Large intestine (tissue), 3 donors: ENCODE measurements around the gene S100A4. TPM values are rescaled to one million over a fixed set of nuclear protein-coding genes. Genes with fewer than 3 reads are reported as not detected.
A peak's percentile ranks its signal among the peaks of the same experiment; 100 is the strongest.

Experiments used
- DNase-seq, 2 donors: peaks; one replicate each; pipeline versions ENCODE4 v3.0.0 to v3.0.0-alpha.2; 2013
- H3K27ac ChIP-seq: one replicate; pipeline ENCODE4 v1.5.1; 2013; ENCODE audit warnings: low read length
- H3K27me3 ChIP-seq: 2 replicates; pipeline ENCODE4 v1.6.1; 2013; ENCODE audit warnings: low read length; ENCODE audit not compliant: control insufficient read depth, insufficient read depth
- H3K36me3 ChIP-seq: 2 replicates; pipeline ENCODE4 v1.6.1; 2013; ENCODE audit warnings: low read length; ENCODE audit not compliant: control insufficient read depth, insufficient read depth
- H3K4me1 ChIP-seq: one replicate; pipeline ENCODE4 v1.6.1; 2013; ENCODE audit warnings: low read length; ENCODE audit not compliant: control insufficient read depth, insufficient read depth
- H3K4me3 ChIP-seq: one replicate; pipeline ENCODE4 v1.5.1; 2013; ENCODE audit warnings: low read length
- H3K9me3 ChIP-seq: one replicate; pipeline ENCODE4 v1.6.1; 2013; ENCODE audit warnings: mild to moderate bottlenecking, low read depth, low read length, moderate library complexity; ENCODE audit not compliant: control insufficient read depth
- WGBS: methylation state at CpG from one replicate; pipeline ENCODE4 v1.1.5; 2013; ENCODE audit warnings: low lambda C conversion rate; ENCODE audit not compliant: insufficient coverage; 5-methylcytosine and 5-hydroxymethylcytosine counted together
- polyA plus RNA-seq: library from polyadenylated mRNA; unstranded; fragments of 120-200 nt; gene quantifications from one replicate; pipeline ENCODE4 v1.2.1, GENCODE V29; 2013

Gene S100A4
- polyA plus RNA-seq, 1 donor: 18.0 TPM

GRCh38 chr1:153540394-153541361, 4.9 kb downstream of the S100A4 start, which contains the start of gene S100A5:
Gene S100A5 (minus strand): TSS chr1:153540934. CDS start chr1:153540191, 743 bp downstream.
- H3K9me3 ChIP-seq: no peaks in the 10 kb centered on the region
- no peaks in the 10 kb centered on the region for H3K36me3 ChIP-seq
- H3K27me3 ChIP-seq: no peaks in the 10 kb centered on the region
- peaks cover 32% of the 10 kb centered on the region for H3K4me1 ChIP-seq
- WGBS: no CpG with 5 or more reads among the region's 11 CpGs
- H3K4me3 ChIP-seq: no peak within 1 kb of the TSS
- no peak for DNase-seq
- H3K27ac ChIP-seq: no peak within 1 kb of the TSS

GRCh38 chr1:153539395-153540093, 6.1 kb downstream of the S100A4 start:
- DNase-seq: no peak
- Histone ChIP-seq H3K4me3 (no peak overlapping the region), H3K36me3 (no peaks in the 10 kb centered on the region), H3K9me3 (no peaks in the 10 kb centered on the region), H3K27me3 (no peaks in the 10 kb centered on the region), H3K4me1 (peaks cover 30% of the 10 kb centered on the region), H3K27ac (no peak overlapping the region)
- no CpG with 5 or more reads among the region's 4 CpGs for WGBS

- H3K4me1 ChIP-seq: peaks cover 36% of the 10 kb centered on the region
These were observed 7.2 kb downstream of the S100A4 start for GRCh38 chr1:153538315-153538821.

GRCh38 chr1:153537376-153537730, 8.3 kb downstream of the S100A4 start:
- no peak for DNase-seq
- Histone ChIP-seq H3K4me1 (peaks cover 45% of the 10 kb centered on the region), H3K27me3 (no peaks in the 10 kb centered on the region), H3K36me3 (peaks cover 3% of the 10 kb centered on the region), H3K27ac (no peak overlapping the region), H3K9me3 (no peaks in the 10 kb centered on the region), H3K4me3 (no peak overlapping the region)
- WGBS: no CpG with 5 or more reads among the region's 6 CpGs

More at GRCh38 chr1:153538315-153538821, 7.2 kb downstream of the S100A4 start:
- DNase-seq: peak; percentile 36 to 79
- peaks cover 3% of the 10 kb centered on the region for H3K36me3 ChIP-seq
- H3K27me3 ChIP-seq: no peaks in the 10 kb centered on the region
- WGBS: no CpG with 5 or more reads among the region's 6 CpGs
- peak overlapping the region; percentile 26 for H3K27ac ChIP-seq
- H3K9me3 ChIP-seq: no peaks in the 10 kb centered on the region
- H3K4me3 ChIP-seq: no peak overlapping the region

GRCh38 chr1:153536671-153537375, 8.8 kb downstream of the S100A4 start:
- Histone ChIP-seq H3K36me3 (peaks cover 3% of the 10 kb centered on the region), H3K9me3 (no peaks in the 10 kb centered on the region), H3K4me3 (peak overlapping the region; percentile 60), H3K27me3 (no peaks in the 10 kb centered on the region), H3K4me1 (peaks cover 49% of the 10 kb centered on the region), H3K27ac (peak overlapping the region; percentile 82)
- WGBS: no CpG with 5 or more reads among the region's 9 CpGs
- DNase-seq: peak in 1 of 2 donors; percentile 62

- H3K9me3 ChIP-seq: no peaks in the 10 kb centered on the region
- H3K27me3 ChIP-seq: no peaks in the 10 kb centered on the region
- no CpG with 5 or more reads among the region's 38 CpGs for WGBS
- peaks cover 52% of the 10 kb centered on the region for H3K4me1 ChIP-seq
- peak overlapping the region; percentile 60 for H3K4me3 ChIP-seq
- H3K27ac ChIP-seq: peak overlapping the region; percentile 82
- peak; percentile 72 to 87 for DNase-seq
- peaks cover 3% of the 10 kb centered on the region for H3K36me3 ChIP-seq
These were observed 9.5 kb downstream of the S100A4 start for GRCh38 chr1:153536012-153536670.

- Histone ChIP-seq H3K36me3 (peaks cover 3% of the 10 kb centered on the region), H3K27ac (peak within 1 kb of the TSS; percentile 82), H3K4me1 (peaks cover 52% of the 10 kb centered on the region), H3K27me3 (no peaks in the 10 kb centered on the region), H3K9me3 (no peaks in the 10 kb centered on the region), H3K4me3 (peak within 1 kb of the TSS; percentile 60)
- DNase-seq: peak in 1 of 2 donors; percentile 77
- WGBS: no CpG with 5 or more reads among the region's 18 CpGs
These were observed 10.2 kb downstream of the S100A4 start, which contains the start of gene S100A6 for GRCh38 chr1:153535242-153536011. Gene S100A6 (minus strand): TSS chr1:153535991. CDS start chr1:153535339, 652 bp downstream.

GRCh38 chr1:153534925-153535241, 10.7 kb downstream of the S100A4 start:
- Histone ChIP-seq H3K36me3 (peaks cover 3% of the 10 kb centered on the region), H3K27me3 (no peaks in the 10 kb centered on the region), H3K4me3 (peak overlapping the region; percentile 60), H3K9me3 (no peaks in the 10 kb centered on the region), H3K27ac (peak overlapping the region; percentile 82), H3K4me1 (peaks cover 52% of the 10 kb centered on the region)
- no CpG with 5 or more reads among the region's 3 CpGs for WGBS
- no peak for DNase-seq

GRCh38 chr1:153534226-153534924, 11.2 kb downstream of the S100A4 start:
- no peak for DNase-seq
- WGBS: no CpG with 5 or more reads among the region's 7 CpGs
- Histone ChIP-seq H3K27ac (peak overlapping the region; percentile 97), H3K27me3 (no peaks in the 10 kb centered on the region), H3K4me3 (no peak overlapping the region), H3K9me3 (no peaks in the 10 kb centered on the region), H3K4me1 (peaks cover 52% of the 10 kb centered on the region), H3K36me3 (peaks cover 3% of the 10 kb centered on the region)
